Tibial nerve (tissue), 4 donors: ENCODE measurements around the gene TUBB4A. TPM values are rescaled to one million over a fixed set of nuclear protein-coding genes. Genes with fewer than 3 reads are reported as not detected.

Experiments
- DNase-seq, 2 donors: peaks; one replicate each; pipeline ENCODE4 v3.0.0-alpha.2; 2019; ENCODE audit warnings: low spot score in 2 of 2
- H3K27ac ChIP-seq, 4 donors: fragments of 200-600 bp; sonication (generic) in 3 of 4; one replicate each; pipeline ENCODE4 v1.5.1; 2017 to 2019; ENCODE audit warnings: mild to moderate bottlenecking in 1 of 4
- H3K27me3 ChIP-seq, 2 donors: fragments of 200-600 bp; sonication (generic) in 1 of 2; one replicate each; pipeline versions ENCODE4 v1.5.1 to v1.6.0; 2017 to 2019
- H3K36me3 ChIP-seq, 3 donors: fragments of 200-600 bp; sonication (generic); one replicate each; pipeline ENCODE4 v1.5.1; 2018 to 2019
- H3K4me1 ChIP-seq, 4 donors: fragments of 200-600 bp; sonication (generic) in 3 of 4; one replicate each; pipeline ENCODE4 v1.5.1; 2017 to 2019
- H3K4me3 ChIP-seq, 4 donors: fragments of 200-600 bp; sonication (generic) in 3 of 4; one replicate each; pipeline ENCODE4 v1.5.1; 2017 to 2019; ENCODE audit warnings: mild to moderate bottlenecking in 1 of 4, moderate library complexity in 1 of 4
- H3K9me3 ChIP-seq, 4 donors: fragments of 200-600 bp; sonication (generic) in 3 of 4; one replicate each; pipeline ENCODE4 v1.5.1; 2017 to 2019
- EP300 ChIP-seq, 2 donors: sonication (generic); formaldehyde crosslinking; IDR thresholded peaks; one replicate each; pipeline ENCODE4 v1.6.1; 2017; ENCODE audit warnings: antibody characterized with exemption in 2 of 2, mild to moderate bottlenecking in 1 of 2
- POLR2A ChIP-seq, 2 donors: fragments of 450-650 bp; IDR thresholded peaks; one replicate each; pipeline ENCODE4 v1.6.1; 2017; ENCODE audit warnings: antibody characterized with exemption in 2 of 2, mild to moderate bottlenecking in 2 of 2, moderate library complexity in 2 of 2
- WGBS, 2 donors: methylation state at CpG; one replicate each; pipeline ENCODE4 v1.1.5; 2018; 5-methylcytosine and 5-hydroxymethylcytosine counted together
- total RNA-seq, 4 donors: library from RNA; depleted of rRNA; stranded (reverse); fragments of >200 nt; gene quantifications; one replicate each; pipeline ENCODE4 v1.1.0, GENCODE V29; 2016
- TF ChIP-seq, protein P1 (sequence below), 5 experiments: fragments of 200-600 bp in 3 of 5; fragments of 450-650 bp in 2 of 5; sonication (generic) in 3 of 5; IDR thresholded peaks; one replicate each; pipeline ENCODE4 v1.5.1; 2016 to 2019; ENCODE audit warnings: antibody characterized with exemption in 5 of 5, mild to moderate bottlenecking in 3 of 5, moderate library complexity in 2 of 5

Gene TUBB4A
- total RNA-seq, 4 donors from 2014 or later = 10.8 to 31.0 (median 22.1) TPM

DNA sequence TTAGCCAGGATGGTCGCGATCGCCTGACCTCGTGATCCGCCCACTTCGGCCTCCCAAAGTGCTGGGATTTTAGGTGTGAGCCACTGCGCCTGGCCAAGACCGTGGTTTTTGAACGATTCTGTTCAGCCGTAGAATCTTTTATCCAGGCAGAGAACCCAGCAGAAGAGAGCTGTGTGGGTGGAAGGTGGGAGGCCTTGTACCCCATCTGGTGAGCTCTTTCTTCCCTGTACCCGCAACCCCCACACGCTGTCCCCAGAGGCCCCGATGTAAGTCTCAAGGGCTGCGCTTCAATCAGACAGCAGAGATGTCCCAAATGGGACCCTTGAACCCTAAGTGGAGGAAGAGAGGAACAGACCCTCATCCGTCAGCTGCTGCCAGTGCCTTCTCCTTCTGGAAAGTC is 46.2 kb downstream of the TUBB4A start:
- DNase-seq = no peak
- WGBS, 2 donors = 96 to 98% methylated on average over 15 of the region's 15 CpGs
- Histone ChIP-seq H3K27ac (no peak overlapping the region), H3K27me3 (no peaks in the 10 kb centered on the region), H3K4me3 (no peak overlapping the region), H3K9me3 (peaks cover 0 to 27% (median 0%) of the 10 kb centered on the region in 4 donors), H3K36me3 (peaks cover 3 to 71% (median 9%) of the 10 kb centered on the region in 3 donors), H3K4me1 (peaks cover 0 to 24% (median 9%) of the 10 kb centered on the region in 4 donors)
- TF ChIP-seq EP300 (IDR thresholded peaks at IDR 0.05) = no peak
- TF ChIP-seq, protein P1, sequence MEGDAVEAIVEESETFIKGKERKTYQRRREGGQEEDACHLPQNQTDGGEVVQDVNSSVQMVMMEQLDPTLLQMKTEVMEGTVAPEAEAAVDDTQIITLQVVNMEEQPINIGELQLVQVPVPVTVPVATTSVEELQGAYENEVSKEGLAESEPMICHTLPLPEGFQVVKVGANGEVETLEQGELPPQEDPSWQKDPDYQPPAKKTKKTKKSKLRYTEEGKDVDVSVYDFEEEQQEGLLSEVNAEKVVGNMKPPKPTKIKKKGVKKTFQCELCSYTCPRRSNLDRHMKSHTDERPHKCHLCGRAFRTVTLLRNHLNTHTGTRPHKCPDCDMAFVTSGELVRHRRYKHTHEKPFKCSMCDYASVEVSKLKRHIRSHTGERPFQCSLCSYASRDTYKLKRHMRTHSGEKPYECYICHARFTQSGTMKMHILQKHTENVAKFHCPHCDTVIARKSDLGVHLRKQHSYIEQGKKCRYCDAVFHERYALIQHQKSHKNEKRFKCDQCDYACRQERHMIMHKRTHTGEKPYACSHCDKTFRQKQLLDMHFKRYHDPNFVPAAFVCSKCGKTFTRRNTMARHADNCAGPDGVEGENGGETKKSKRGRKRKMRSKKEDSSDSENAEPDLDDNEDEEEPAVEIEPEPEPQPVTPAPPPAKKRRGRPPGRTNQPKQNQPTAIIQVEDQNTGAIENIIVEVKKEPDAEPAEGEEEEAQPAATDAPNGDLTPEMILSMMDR (IDR thresholded peaks at IDR 0.05) = no peak
- TF ChIP-seq POLR2A (IDR thresholded peaks at IDR 0.05) = no peak

DNA sequence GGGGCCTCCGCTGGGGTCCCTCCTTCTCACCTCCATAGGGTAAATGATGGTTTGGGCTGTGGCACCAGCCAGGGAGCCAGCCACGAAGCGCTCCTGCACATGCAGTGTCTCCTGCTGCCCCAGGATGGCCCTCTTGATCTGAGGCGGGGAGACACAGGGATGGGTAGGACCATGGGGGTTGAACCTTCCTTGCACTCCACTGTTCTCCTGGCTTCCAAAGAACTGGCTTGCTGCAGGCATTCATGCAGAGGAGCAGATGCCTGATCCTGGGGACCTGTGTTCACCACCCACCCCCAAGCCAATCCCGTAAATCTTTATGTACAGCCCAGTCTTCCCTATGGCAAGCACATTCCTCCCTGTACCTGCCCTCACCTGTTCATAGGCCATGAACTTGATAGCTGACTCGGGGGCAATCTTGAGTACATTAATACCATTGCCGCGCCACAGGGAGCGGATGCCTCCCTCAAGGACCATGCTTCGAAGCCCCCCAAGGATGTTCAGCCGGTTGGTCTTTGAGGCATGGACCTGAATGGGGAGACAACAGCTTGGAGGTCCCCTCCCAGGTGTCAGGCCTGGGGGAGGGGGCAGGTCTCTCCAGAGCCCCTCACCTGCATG is 48.1 kb downstream of the TUBB4A start:
- H3K36me3 ChIP-seq = peaks cover 3 to 88% (median 9%) of the 10 kb centered on the region in 3 donors
- H3K27ac ChIP-seq = no peak overlapping the region
- H3K4me3 ChIP-seq = no peak overlapping the region
- peaks cover 0 to 12% (median 6%) of the 10 kb centered on the region in 4 donors for H3K4me1 ChIP-seq
- TF ChIP-seq EP300 (IDR thresholded peaks at IDR 0.05) = no peak
- peaks cover 0 to 27% (median 0%) of the 10 kb centered on the region in 4 donors for H3K9me3 ChIP-seq
- no peak for DNase-seq
- WGBS, 2 donors = 97% methylated on average over 8 to 11 of the region's 11 CpGs
- no peaks in the 10 kb centered on the region for H3K27me3 ChIP-seq

DNA sequence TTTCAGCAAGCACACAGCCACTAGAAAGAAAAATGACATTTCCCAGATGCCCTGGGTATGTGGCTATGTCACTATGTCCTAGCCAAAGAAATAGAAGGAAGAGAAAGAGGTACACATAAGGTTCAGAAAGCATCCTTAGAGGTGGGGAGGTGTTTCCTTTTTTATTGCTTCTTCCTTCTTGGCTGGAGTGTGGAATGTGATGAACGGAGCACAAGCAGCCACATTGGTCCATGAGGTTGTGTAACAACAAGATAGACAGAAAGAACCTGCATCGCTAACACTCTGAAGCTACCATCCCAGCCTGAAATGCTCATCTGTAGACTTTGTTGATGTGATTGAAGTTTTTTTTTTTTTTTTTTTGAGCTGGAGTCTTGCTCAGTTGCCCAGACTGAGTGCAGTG is 49.2 kb downstream of the TUBB4A start:
- no peak for DNase-seq
- Histone ChIP-seq H3K4me3 (no peak overlapping the region), H3K36me3 (peaks cover 3 to 99% (median 9%) of the 10 kb centered on the region in 3 donors), H3K27ac (no peak overlapping the region), H3K27me3 (no peaks in the 10 kb centered on the region), H3K4me1 (peaks cover 0 to under 1% (median 0%) of the 10 kb centered on the region in 4 donors), H3K9me3 (peaks cover 0 to 27% (median 0%) of the 10 kb centered on the region in 4 donors)
- WGBS, 2 donors = 96 to 97% methylated on average over 2 of the region's 2 CpGs
- TF ChIP-seq EP300 (IDR thresholded peaks at IDR 0.05) (no peak), POLR2A (IDR thresholded peaks at IDR 0.05) (no peak)
- TF ChIP-seq, protein P1 (IDR thresholded peaks at IDR 0.05) = no peak

DNA sequence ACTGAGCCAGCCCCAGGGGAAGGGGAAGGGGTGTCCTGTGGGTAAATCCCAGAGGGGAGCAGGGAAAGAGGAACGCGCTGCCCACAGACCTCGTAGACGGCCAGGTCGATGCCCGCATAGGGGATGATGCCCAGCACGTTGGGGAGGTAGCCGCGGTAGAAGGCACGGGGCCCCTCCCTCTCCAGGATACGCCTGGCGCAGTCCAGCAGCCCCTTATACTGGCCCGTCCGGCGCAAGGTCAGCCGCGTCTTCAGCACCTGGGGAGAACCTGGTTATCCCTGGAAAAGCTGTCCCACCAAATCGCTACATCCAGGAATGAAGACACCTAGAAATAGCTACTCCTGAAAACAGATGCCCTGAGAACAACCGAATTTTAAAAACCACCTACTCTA is 49.9 kb downstream of the TUBB4A start:
- H3K9me3 ChIP-seq = peaks cover 0 to 28% (median 0%) of the 10 kb centered on the region in 4 donors
- H3K27ac ChIP-seq = no peak overlapping the region
- H3K4me1 ChIP-seq = no peaks in the 10 kb centered on the region
- peaks cover 3 to 99% (median 9%) of the 10 kb centered on the region in 3 donors for H3K36me3 ChIP-seq
- 94% methylated on average over 19 of the region's 19 CpGs for WGBS, 2 donors
- no peak for DNase-seq
- TF ChIP-seq EP300 (IDR thresholded peaks at IDR 0.05) = no peak
- TF ChIP-seq POLR2A (IDR thresholded peaks at IDR 0.05) = no peak
- TF ChIP-seq, protein P1 (IDR thresholded peaks at IDR 0.05) = no peak
- H3K27me3 ChIP-seq = no peaks in the 10 kb centered on the region
- no peak overlapping the region for H3K4me3 ChIP-seq

DNA sequence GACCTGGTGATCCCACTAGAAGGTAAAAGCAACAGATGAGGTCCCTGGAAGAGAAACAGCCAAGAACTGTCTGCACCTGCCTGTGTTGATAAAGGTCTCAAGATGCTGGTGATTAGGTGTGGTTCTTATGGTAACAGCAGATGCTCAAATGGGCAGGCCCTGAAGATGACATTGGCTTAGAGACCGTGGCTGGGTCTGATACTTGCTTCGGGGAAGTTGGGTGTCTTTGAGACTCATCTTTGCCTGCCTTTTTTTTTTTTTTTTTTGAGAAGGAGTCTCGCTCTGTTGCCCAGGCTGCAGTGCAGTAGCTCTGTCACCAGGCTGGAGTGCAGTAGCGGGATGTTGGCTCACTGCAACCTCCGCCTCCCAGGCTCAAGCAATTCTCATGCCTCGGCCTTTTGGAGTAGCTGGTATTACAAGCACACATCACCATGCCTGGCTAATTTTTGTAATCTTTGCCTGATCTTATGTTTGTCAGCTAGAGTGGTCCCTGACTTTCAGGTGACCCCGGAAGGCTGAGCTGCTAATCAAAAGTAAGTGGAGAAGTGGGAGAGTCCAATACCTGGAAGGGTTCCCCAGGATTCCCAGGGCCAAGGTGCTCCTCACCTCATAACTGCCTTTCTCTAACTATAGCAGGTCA is 50.4 kb downstream of the TUBB4A start:
- peaks cover 0 to 33% (median 0%) of the 10 kb centered on the region in 4 donors for H3K9me3 ChIP-seq
- no peak overlapping the region for H3K4me3 ChIP-seq
- H3K4me1 ChIP-seq = no peaks in the 10 kb centered on the region
- DNase-seq = no peak
- WGBS, 2 donors = 91 to 95% methylated on average over 7 of the region's 7 CpGs
- peaks cover 3 to 99% (median 9%) of the 10 kb centered on the region in 3 donors for H3K36me3 ChIP-seq
- TF ChIP-seq, protein P1 (IDR thresholded peaks at IDR 0.05) = no peak
- TF ChIP-seq POLR2A (IDR thresholded peaks at IDR 0.05) (no peak), EP300 (IDR thresholded peaks at IDR 0.05) (no peak)
- no peaks in the 10 kb centered on the region for H3K27me3 ChIP-seq
- no peak overlapping the region for H3K27ac ChIP-seq
